A549 (cell line): ENCODE results near the gene TOGARAM2.

ENCODE experiments used
- CBX2 ChIP-seq: fragments of 200-600 bp; sonication (generic); IDR thresholded peaks from 2 replicates; pipeline ENCODE4 v1.6.1; 2016; ENCODE audit warnings: low read depth, mild to moderate bottlenecking, borderline replicate concordance
- CBX8 ChIP-seq: fragments of 200-600 bp; sonication (generic); IDR thresholded peaks from 2 replicates; pipeline ENCODE4 v1.6.1; 2016
- CEBPB ChIP-seq, 2 experiments: fragments of >200 bp in 1 of 2; sonication (Bioruptor Twin) in 1 of 2; formaldehyde crosslinking in 1 of 2; IDR thresholded peaks; 2 replicates each; pipeline ENCODE4 v1.6.1; 2012 to 2016
- CTCF ChIP-seq: fragments of >200 bp; sonication (Bioruptor Twin); formaldehyde crosslinking; IDR thresholded peaks from 3 replicates; pipeline ENCODE4 v1.5.1; 2016
- EP300 ChIP-seq, 2 experiments: fragments of >200 bp; sonication (Bioruptor Twin); formaldehyde crosslinking; IDR thresholded peaks; 2 replicates in 1 of 2; 3 replicates in 1 of 2; pipeline ENCODE4 v1.6.1; 2016 to 2017
- JUN ChIP-seq, 2 experiments: fragments of >200 bp; sonication (Bioruptor Twin); formaldehyde crosslinking; IDR thresholded peaks; 2 replicates in 1 of 2; 3 replicates in 1 of 2; pipeline ENCODE4 v1.6.1; 2016 to 2017
- RFX5 ChIP-seq: fragments of 450-650 bp; IDR thresholded peaks from 2 replicates; pipeline ENCODE4 v1.7.1; 2014; ENCODE audit warnings: antibody characterized with exemption, mild to moderate bottlenecking, moderate library complexity
- SMC3 ChIP-seq: fragments of >200 bp; sonication (Bioruptor Twin); formaldehyde crosslinking; IDR thresholded peaks from 3 replicates; pipeline ENCODE4 v1.6.1; 2018; ENCODE audit warnings: inconsistent platforms
- TP53 ChIP-seq: fragments of 250-450 bp; sonication (Bioruptor Pico); IDR thresholded peaks from 2 replicates; pipeline ENCODE4 v1.5.0; 2021; ENCODE audit warnings: mild to moderate bottlenecking, moderate library complexity
- USF2 ChIP-seq: fragments of 450-650 bp; IDR thresholded peaks from 2 replicates; pipeline ENCODE4 v1.6.1; 2014; ENCODE audit warnings: antibody characterized with exemption
- ZNF302 ChIP-seq: fragments of 250-450 bp; sonication (Bioruptor Pico); IDR thresholded peaks from 2 replicates; pipeline ENCODE4 v1.9.0; 2021; ENCODE audit warnings: inconsistent platforms, mild to moderate bottlenecking, moderate library complexity
- TF ChIP-seq, protein P1 (sequence below): fragments of 150-350 bp; IDR thresholded peaks from 2 replicates; pipeline ENCODE4 v1.6.1; 2014; ENCODE audit warnings: low read depth, mild to moderate bottlenecking, low read length

DNA sequence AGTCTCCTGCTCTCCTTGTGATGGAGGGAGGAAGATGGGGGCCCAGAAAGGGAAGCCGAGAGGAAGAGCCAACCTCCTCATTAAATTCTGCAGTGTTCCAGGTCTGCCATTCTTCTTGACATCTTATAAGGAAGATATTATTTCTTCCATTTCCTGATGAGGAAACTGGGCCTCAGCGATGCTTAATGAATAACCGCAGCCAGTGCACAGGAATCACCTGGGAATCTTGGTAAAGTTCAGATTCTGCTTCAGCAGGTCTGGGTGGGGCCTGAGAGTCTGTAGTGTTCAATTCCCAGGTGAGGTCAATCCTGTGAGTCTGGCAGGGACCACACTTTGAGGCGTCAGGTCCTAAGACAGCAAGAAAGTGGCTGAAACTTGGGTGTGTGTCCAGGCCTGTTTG is 75.9 kb downstream of the TOGARAM2 start:
- TF ChIP-seq EP300 (IDR thresholded peaks at IDR 0.05): no peak
- no peak for TF ChIP-seq CTCF
- TF ChIP-seq CBX8: no peak
- no peak for TF ChIP-seq TP53 (CRISPR knock-in tag)
- no peak for TF ChIP-seq CBX2
- TF ChIP-seq, protein P1, sequence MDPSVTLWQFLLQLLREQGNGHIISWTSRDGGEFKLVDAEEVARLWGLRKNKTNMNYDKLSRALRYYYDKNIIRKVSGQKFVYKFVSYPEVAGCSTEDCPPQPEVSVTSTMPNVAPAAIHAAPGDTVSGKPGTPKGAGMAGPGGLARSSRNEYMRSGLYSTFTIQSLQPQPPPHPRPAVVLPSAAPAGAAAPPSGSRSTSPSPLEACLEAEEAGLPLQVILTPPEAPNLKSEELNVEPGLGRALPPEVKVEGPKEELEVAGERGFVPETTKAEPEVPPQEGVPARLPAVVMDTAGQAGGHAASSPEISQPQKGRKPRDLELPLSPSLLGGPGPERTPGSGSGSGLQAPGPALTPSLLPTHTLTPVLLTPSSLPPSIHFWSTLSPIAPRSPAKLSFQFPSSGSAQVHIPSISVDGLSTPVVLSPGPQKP: no peak
- no peak for TF ChIP-seq RFX5
- TF ChIP-seq JUN (IDR thresholded peaks at IDR 0.05): no peak
- no peak for TF ChIP-seq SMC3
- TF ChIP-seq ZNF302 (CRISPR knock-in tag): no peak
- no peak for TF ChIP-seq USF2
- TF ChIP-seq CEBPB (IDR thresholded peaks at IDR 0.05): no peak
